Measurements from ENCODE around the gene TMEM208. TPM values are rescaled to one million over a fixed set of nuclear protein-coding genes. Genes with fewer than 3 reads are reported as not detected.
A peak's percentile ranks its signal among the peaks of the same experiment; 100 is the strongest.

Gene TMEM208
- total RNA-seq, 1 donor from 2014 or later: 47.5 TPM

DNA sequence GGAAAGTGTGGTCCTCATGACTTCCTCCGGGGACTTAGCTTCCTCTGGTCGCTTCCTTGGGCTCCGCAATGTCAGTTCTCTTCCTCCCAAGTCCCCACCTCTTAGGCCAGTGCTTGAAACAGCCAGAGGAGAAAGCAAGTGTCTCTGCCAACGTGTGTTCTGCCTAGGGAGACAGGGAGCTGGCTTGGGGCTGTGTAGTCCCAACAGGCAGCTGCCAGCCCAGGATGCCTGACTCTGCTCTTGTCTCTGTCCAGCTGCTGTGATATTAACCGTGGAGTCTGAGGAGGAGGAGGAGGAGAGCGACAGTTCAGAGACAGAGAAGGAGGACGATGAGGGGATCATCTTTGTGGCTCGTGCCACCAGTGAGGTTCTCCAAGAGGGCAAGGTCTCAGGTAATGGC, 38.9 kb downstream of the TMEM208 start:
- no peak overlapping the region for H3K27ac Mint-ChIP-seq (ENCODE audit: unreplicated experiment)
- FAIRE-seq: no peak

GRCh38 chr16:67268136-67268579, 41.2 kb downstream of the TMEM208 start:
- no peak overlapping the region for H2AFZ ChIP-seq (ENCODE audit: low read depth, low read length)
- peak overlapping the region; percentile 25 for H3K4me2 ChIP-seq (ENCODE audit: low read length)
- TF ChIP-seq, protein P1, sequence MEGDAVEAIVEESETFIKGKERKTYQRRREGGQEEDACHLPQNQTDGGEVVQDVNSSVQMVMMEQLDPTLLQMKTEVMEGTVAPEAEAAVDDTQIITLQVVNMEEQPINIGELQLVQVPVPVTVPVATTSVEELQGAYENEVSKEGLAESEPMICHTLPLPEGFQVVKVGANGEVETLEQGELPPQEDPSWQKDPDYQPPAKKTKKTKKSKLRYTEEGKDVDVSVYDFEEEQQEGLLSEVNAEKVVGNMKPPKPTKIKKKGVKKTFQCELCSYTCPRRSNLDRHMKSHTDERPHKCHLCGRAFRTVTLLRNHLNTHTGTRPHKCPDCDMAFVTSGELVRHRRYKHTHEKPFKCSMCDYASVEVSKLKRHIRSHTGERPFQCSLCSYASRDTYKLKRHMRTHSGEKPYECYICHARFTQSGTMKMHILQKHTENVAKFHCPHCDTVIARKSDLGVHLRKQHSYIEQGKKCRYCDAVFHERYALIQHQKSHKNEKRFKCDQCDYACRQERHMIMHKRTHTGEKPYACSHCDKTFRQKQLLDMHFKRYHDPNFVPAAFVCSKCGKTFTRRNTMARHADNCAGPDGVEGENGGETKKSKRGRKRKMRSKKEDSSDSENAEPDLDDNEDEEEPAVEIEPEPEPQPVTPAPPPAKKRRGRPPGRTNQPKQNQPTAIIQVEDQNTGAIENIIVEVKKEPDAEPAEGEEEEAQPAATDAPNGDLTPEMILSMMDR (IDR thresholded peaks at IDR 0.05; ENCODE audit: insufficient read depth, low read depth, low read length): no peak
- no peak for TF ChIP-seq EZH2 (IDR thresholded peaks at IDR 0.05; ENCODE audit: insufficient read depth, low read length)
- H3K4me1 Mint-ChIP-seq (ENCODE audit: low read depth, unreplicated experiment): peaks cover 11% of the 10 kb centered on the region
- no peaks in the 10 kb centered on the region for H3K36me3 ChIP-seq (ENCODE audit: insufficient read depth, low read length)
- peaks cover 2% of the 10 kb centered on the region for H3K36me3 Mint-ChIP-seq (ENCODE audit: low read depth, unreplicated experiment)
- H3K9me3 ChIP-seq (ENCODE audit: insufficient read depth, low read depth, low read length): no peaks in the 10 kb centered on the region
- H3K27ac ChIP-seq (ENCODE audit: low read depth, low read length): peak overlapping the region; percentile 22
- H3K27me3 Mint-ChIP-seq (ENCODE audit: low read depth, unreplicated experiment): peaks cover 24% of the 10 kb centered on the region
- FAIRE-seq (peak; percentile 65), DNase-seq (ENCODE audit: low read depth) (peak; percentile 95)
- no peaks in the 10 kb centered on the region for H3K79me2 ChIP-seq (ENCODE audit: insufficient read depth, low read length)
- H3K9me3 Mint-ChIP-seq (ENCODE audit: unreplicated experiment): peaks cover 1% of the 10 kb centered on the region
- no peak overlapping the region for H3K4me3 ChIP-seq (ENCODE audit: insufficient read depth, low read depth, low read length)
- H4K20me1 ChIP-seq (ENCODE audit: insufficient read depth, low read length): no peaks in the 10 kb centered on the region
- H3K27ac Mint-ChIP-seq (ENCODE audit: unreplicated experiment): peak overlapping the region; percentile 70
- no peak overlapping the region for H3K9ac ChIP-seq (ENCODE audit: low read length)
- peaks cover 25% of the 10 kb centered on the region for H3K4me1 ChIP-seq (ENCODE audit: insufficient read depth, low read length)
- no peak overlapping the region for H3K4me3 Mint-ChIP-seq (ENCODE audit: unreplicated experiment)
- H3K27me3 ChIP-seq (ENCODE audit: insufficient read depth, low read length): no peaks in the 10 kb centered on the region

More for the DNA sequence above, 38.9 kb downstream of the TMEM208 start:
- no peak overlapping the region for H2AFZ ChIP-seq (ENCODE audit: low read depth, low read length)
- H3K36me3 Mint-ChIP-seq (ENCODE audit: low read depth, unreplicated experiment): peaks cover 5% of the 10 kb centered on the region
- peaks cover 37% of the 10 kb centered on the region for H3K27me3 Mint-ChIP-seq (ENCODE audit: low read depth, unreplicated experiment)
- H3K4me3 ChIP-seq (ENCODE audit: insufficient read depth, low read depth, low read length): no peak overlapping the region
- H4K20me1 ChIP-seq (ENCODE audit: insufficient read depth, low read length): no peaks in the 10 kb centered on the region
- H3K36me3 ChIP-seq (ENCODE audit: insufficient read depth, low read length): no peaks in the 10 kb centered on the region
- H3K4me1 ChIP-seq (ENCODE audit: insufficient read depth, low read length): peaks cover 25% of the 10 kb centered on the region
- H3K27me3 ChIP-seq (ENCODE audit: insufficient read depth, low read length): no peaks in the 10 kb centered on the region
- peaks cover 7% of the 10 kb centered on the region for H3K9me3 Mint-ChIP-seq (ENCODE audit: unreplicated experiment)
- TF ChIP-seq EZH2 (IDR thresholded peaks at IDR 0.05; ENCODE audit: insufficient read depth, low read length): no peak
- TF ChIP-seq, protein P1 (IDR thresholded peaks at IDR 0.05; ENCODE audit: insufficient read depth, low read depth, low read length): no peak
- no peak overlapping the region for H3K4me2 ChIP-seq (ENCODE audit: low read length)
- H3K4me1 Mint-ChIP-seq (ENCODE audit: low read depth, unreplicated experiment): peaks cover 11% of the 10 kb centered on the region
- no peak overlapping the region for H3K9ac ChIP-seq (ENCODE audit: low read length)
- H3K4me3 Mint-ChIP-seq (ENCODE audit: unreplicated experiment): no peak overlapping the region
- DNase-seq (ENCODE audit: low read depth): no peak
- no peak overlapping the region for H3K27ac ChIP-seq (ENCODE audit: low read depth, low read length)
- H3K9me3 ChIP-seq (ENCODE audit: insufficient read depth, low read depth, low read length): no peaks in the 10 kb centered on the region
- no peaks in the 10 kb centered on the region for H3K79me2 ChIP-seq (ENCODE audit: insufficient read depth, low read length)

DNA sequence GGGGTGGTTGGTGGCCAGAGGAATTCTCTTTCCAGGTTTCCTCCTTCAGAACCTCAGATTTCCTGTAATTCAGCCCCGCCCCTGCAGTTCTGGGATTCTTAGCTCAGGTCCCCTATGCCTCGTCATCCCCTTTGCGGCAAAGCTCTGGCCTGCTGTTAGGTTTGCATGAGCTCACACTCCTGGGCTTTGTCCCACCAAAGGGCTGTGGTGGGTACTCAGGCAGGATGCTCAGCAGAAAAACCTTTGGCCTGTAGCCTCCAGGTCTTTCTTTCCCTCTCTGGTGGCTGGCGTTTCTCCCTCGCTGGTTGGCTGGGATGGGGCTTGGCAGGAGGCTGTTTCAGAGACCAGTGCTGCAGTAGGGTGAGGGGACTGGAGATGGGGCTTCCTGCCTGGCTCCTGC, 42.8 kb downstream of the TMEM208 start:
- H3K36me3 Mint-ChIP-seq (ENCODE audit: low read depth, unreplicated experiment): peaks cover 2% of the 10 kb centered on the region
- Histone ChIP-seq H3K9me3 (ENCODE audit: insufficient read depth, low read depth, low read length) (no peaks in the 10 kb centered on the region), H3K9ac (ENCODE audit: low read length) (peak overlapping the region; percentile 43), H3K4me3 (ENCODE audit: insufficient read depth, low read depth, low read length) (no peak overlapping the region), H4K20me1 (ENCODE audit: insufficient read depth, low read length) (no peaks in the 10 kb centered on the region), H3K4me1 (ENCODE audit: insufficient read depth, low read length) (peaks cover 25% of the 10 kb centered on the region), H3K79me2 (ENCODE audit: insufficient read depth, low read length) (no peaks in the 10 kb centered on the region), H3K27ac (ENCODE audit: low read depth, low read length) (peak overlapping the region; percentile 54), H2AFZ (ENCODE audit: low read depth, low read length) (no peak overlapping the region), H3K4me2 (ENCODE audit: low read length) (peak overlapping the region; percentile 49), H3K27me3 (ENCODE audit: insufficient read depth, low read length) (no peaks in the 10 kb centered on the region), H3K36me3 (ENCODE audit: insufficient read depth, low read length) (no peaks in the 10 kb centered on the region)
- H3K4me1 Mint-ChIP-seq (ENCODE audit: low read depth, unreplicated experiment): peaks cover 11% of the 10 kb centered on the region
- no peaks in the 10 kb centered on the region for H3K9me3 Mint-ChIP-seq (ENCODE audit: unreplicated experiment)
- FAIRE-seq (no peak), DNase-seq (ENCODE audit: low read depth) (peak; percentile 95)
- H3K27me3 Mint-ChIP-seq (ENCODE audit: low read depth, unreplicated experiment): peaks cover 12% of the 10 kb centered on the region
- no peak overlapping the region for H3K4me3 Mint-ChIP-seq (ENCODE audit: unreplicated experiment)
- no peak overlapping the region for H3K27ac Mint-ChIP-seq (ENCODE audit: unreplicated experiment)
- no peak for TF ChIP-seq EZH2 (IDR thresholded peaks at IDR 0.05; ENCODE audit: insufficient read depth, low read length)
- TF ChIP-seq, protein P1 (IDR thresholded peaks at IDR 0.05; ENCODE audit: insufficient read depth, low read depth, low read length): no peak
